ENCODE measurements around the gene ELFN1.

DNA sequence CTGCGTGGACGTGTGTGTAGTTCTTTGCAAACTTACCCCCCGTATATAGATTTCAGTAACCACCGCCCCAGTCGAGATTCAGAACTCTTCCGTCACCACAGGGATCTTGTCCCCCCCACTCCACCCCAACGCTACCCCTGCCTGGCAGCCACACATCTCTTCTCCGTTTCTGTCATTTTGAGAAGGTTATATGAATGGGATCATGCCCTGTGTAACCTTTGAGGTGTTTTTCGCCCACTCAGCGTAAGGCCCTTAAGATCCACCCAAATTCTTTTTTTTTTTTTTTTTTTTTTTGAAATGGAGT, 83.4 kb downstream of the ELFN1 start:
- TF ChIP-seq, protein P1, sequence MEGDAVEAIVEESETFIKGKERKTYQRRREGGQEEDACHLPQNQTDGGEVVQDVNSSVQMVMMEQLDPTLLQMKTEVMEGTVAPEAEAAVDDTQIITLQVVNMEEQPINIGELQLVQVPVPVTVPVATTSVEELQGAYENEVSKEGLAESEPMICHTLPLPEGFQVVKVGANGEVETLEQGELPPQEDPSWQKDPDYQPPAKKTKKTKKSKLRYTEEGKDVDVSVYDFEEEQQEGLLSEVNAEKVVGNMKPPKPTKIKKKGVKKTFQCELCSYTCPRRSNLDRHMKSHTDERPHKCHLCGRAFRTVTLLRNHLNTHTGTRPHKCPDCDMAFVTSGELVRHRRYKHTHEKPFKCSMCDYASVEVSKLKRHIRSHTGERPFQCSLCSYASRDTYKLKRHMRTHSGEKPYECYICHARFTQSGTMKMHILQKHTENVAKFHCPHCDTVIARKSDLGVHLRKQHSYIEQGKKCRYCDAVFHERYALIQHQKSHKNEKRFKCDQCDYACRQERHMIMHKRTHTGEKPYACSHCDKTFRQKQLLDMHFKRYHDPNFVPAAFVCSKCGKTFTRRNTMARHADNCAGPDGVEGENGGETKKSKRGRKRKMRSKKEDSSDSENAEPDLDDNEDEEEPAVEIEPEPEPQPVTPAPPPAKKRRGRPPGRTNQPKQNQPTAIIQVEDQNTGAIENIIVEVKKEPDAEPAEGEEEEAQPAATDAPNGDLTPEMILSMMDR (IDR thresholded peaks at IDR 0.05): no peak
- no peak for TF ChIP-seq POLR2A (IDR thresholded peaks at IDR 0.05)

Measured in esophagus squamous epithelium (tissue), 4 donors.